ACC112 (cell line): Measurements from ENCODE around the gene PLIN5.

ENCODE experiments used
- H2AFZ ChIP-seq: fragments of 200-600 bp; sonication (generic); one replicate; pipeline ENCODE4 v1.6.0; 2017; ENCODE audit warnings: antibody characterized with exemption, low read length; ENCODE audit not compliant: unreplicated experiment
- H3K27ac ChIP-seq: fragments of 200-600 bp; sonication (generic); 2 replicates; pipeline ENCODE4 v1.5.1; 2014; ENCODE audit warnings: low read depth, mild to moderate bottlenecking, antibody characterized with exemption, low read length, moderate library complexity
- H3K27me3 ChIP-seq: fragments of 200-600 bp; sonication (generic); 2 replicates; pipeline ENCODE4 v1.6.1; 2014; ENCODE audit warnings: mild to moderate bottlenecking, antibody characterized with exemption, low read length, moderate library complexity, mixed read lengths; ENCODE audit not compliant: insufficient read depth
- H3K36me3 ChIP-seq: fragments of 200-600 bp; sonication (generic); 2 replicates; pipeline ENCODE4 v1.6.1; 2016; ENCODE audit warnings: mild to moderate bottlenecking, antibody characterized with exemption, low read length, moderate library complexity, mixed read lengths; ENCODE audit not compliant: insufficient read depth
- H3K4me1 ChIP-seq: fragments of 200-600 bp; sonication (generic); one replicate; pipeline ENCODE4 v1.6.1; 2016; ENCODE audit warnings: low read length, mixed read lengths; ENCODE audit not compliant: insufficient read depth, unreplicated experiment, control insufficient read depth
- H3K4me3 ChIP-seq: fragments of 200-600 bp; sonication (generic); 2 replicates; pipeline ENCODE4 v1.5.1; 2014; ENCODE audit warnings: mild to moderate bottlenecking, low read depth, low read length
- H3K79me2 ChIP-seq: fragments of 200-600 bp; sonication (generic); one replicate; pipeline ENCODE4 v1.6.0; 2016; ENCODE audit warnings: low read length; ENCODE audit not compliant: control insufficient read depth, unreplicated experiment, insufficient read depth

The PLIN5 gene

DNA sequence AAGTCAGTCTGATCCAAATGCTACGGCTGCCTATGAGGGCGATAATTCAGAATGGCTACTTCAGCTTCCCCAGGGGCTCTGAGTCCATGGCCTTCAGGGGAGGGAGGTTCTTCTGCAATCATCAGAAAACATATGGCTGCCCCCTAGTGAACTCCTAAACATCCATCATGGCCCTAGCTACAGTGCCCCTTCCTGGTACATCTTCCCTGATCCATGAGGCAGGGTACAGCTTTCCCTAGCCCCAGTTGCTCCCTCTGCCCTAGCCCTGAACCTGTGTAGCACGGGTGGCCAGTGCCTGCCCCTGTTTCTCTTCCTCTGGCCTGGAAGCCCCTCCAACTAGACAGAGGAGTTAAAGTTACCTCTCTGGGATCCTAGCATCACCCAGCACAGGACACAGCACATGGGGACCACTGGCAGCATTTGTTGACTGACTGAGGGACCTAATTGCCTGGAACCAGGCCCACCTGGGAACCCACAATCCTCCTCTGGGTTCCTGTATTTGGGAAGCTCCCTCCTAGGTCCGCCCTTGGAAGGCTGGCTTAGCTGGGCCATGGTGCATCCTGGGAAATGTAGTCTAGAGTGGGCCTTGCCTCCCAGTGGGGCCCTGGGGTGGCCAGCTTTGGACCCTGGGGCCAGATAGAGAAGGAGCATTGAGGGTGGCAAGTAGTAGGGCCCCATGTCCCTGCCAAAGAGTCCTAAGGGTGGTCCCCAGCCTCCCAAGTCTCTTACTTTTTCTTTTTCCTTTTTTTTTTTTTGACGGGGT lies 42.2 kb upstream of the PLIN5 start:
- H2AFZ ChIP-seq = no peak overlapping the region
- peaks cover 15% of the 10 kb centered on the region for H3K4me1 ChIP-seq
- H3K79me2 ChIP-seq = no peaks in the 10 kb centered on the region
- H3K36me3 ChIP-seq = no peaks in the 10 kb centered on the region
- H3K27me3 ChIP-seq = peaks cover 20% of the 10 kb centered on the region
- no peak overlapping the region for H3K4me3 ChIP-seq
- H3K27ac ChIP-seq = no peak overlapping the region

DNA sequence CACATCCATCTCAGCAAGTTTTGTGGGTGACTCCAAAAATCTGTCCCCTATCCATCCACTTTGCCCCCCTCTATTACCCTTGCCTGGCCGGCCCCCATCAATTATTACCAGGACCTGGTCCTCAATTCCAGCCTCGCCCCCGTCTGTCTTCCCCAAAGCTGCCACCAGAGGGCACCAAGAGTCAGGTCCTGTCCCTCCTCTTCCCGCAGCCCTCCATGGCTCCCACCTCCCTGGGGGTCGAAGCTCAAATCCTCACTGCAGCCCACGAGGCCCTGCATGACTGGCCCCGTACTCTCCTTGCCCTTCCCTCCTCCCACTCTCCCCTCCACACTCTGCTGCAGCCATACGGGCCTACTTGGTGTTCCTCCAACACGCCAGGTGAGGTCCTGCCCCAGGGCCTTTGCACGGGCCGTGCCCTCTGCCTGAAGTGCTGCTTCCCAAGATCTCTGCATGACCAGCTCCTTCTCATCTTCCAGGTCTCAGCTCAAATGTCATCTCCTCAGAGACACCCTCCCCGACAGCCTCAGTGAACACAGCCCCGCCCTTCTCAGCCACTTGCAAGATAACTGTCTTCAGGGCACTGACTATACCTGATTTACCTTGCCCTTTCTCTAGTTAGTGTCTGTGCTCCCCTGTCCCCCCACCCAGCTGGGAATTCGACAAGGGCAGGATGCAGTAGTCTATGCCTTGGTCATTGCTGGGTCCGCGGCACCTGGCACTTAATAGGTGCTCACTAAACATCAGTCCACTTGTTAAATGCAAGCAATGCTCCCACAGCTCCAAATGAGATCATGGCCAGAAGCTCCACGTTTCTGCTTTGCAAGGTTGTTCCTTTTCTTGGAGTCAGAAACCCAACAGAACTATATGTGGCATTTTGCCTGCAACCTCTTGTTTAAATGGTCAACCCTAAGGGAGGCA lies 41.3 kb upstream of the PLIN5 start:
- Histone ChIP-seq H3K36me3 (no peaks in the 10 kb centered on the region), H3K27me3 (peaks cover 15% of the 10 kb centered on the region), H3K27ac (peak overlapping the region; percentile 76), H3K79me2 (no peaks in the 10 kb centered on the region), H3K4me1 (peaks cover 15% of the 10 kb centered on the region), H3K4me3 (no peak overlapping the region), H2AFZ (no peak overlapping the region)

DNA sequence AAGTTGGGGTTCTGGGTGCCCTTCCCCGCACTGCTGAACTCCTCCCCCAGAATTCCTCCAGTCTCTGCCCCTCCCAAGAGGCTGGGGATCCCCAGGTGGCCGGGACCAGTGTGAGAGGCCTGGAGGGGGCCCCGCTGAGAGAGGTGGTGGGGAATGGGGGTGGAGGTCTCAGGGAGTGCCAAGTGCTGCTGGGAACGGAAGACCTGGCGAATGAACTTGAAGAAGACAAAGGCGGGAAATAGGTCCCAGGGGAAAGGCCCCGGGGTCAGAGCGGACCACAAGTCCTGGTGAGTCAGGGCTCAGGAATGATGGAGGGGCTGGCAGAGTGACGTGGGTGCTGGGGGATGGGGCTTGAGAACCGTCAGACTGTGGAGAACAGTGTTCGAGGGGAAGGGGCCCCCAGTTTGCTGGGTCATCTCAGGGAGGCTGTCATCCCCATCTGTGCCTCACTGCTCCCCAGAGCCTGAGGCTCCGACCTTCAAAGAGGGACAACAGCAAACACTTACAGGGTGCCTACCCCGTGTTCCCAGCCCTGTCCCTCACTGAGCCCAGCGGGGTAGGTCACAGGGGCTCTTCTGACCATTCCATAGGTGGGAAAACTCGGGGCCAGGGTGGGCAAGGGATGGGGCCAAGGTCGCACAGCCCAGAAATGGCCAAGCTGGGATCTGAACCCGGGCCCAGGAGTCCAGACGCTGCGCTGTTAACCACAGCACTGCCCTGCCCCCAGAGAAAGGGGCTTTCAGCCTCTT lies 40.4 kb upstream of the PLIN5 start:
- Histone ChIP-seq H2AFZ (no peak overlapping the region), H3K79me2 (no peaks in the 10 kb centered on the region), H3K27me3 (peaks cover 10% of the 10 kb centered on the region), H3K4me1 (peaks cover 15% of the 10 kb centered on the region), H3K27ac (peak overlapping the region; percentile 76), H3K36me3 (no peaks in the 10 kb centered on the region), H3K4me3 (0 out of 2 replicates have a peak overlapping the region, but pooled peaks have one; percentile 18)

DNA sequence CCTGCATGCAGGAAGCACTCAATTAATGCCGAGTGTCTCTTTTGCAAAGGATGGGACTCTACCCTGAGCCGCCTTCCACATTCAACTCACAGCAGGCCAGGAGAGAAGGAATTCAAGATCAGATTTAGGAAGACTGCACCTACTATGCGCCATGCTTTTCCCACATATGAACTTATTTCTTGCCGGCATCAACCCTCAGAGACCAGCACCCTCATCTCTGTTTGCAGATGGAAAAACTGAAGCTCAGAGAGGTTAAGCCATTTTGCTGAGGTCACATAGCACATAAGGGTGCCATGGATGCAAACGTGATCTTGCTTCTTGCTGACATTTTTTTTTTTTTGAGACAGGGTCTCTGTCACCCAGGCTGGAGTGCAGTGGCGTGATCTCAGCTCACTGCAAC lies 38.7 kb upstream of the PLIN5 start:
- peaks cover 15% of the 10 kb centered on the region for H3K4me1 ChIP-seq
- no peak overlapping the region for H2AFZ ChIP-seq
- H3K79me2 ChIP-seq = no peaks in the 10 kb centered on the region
- H3K27me3 ChIP-seq = no peaks in the 10 kb centered on the region
- no peak overlapping the region for H3K4me3 ChIP-seq
- no peaks in the 10 kb centered on the region for H3K36me3 ChIP-seq
- no peak overlapping the region for H3K27ac ChIP-seq

DNA sequence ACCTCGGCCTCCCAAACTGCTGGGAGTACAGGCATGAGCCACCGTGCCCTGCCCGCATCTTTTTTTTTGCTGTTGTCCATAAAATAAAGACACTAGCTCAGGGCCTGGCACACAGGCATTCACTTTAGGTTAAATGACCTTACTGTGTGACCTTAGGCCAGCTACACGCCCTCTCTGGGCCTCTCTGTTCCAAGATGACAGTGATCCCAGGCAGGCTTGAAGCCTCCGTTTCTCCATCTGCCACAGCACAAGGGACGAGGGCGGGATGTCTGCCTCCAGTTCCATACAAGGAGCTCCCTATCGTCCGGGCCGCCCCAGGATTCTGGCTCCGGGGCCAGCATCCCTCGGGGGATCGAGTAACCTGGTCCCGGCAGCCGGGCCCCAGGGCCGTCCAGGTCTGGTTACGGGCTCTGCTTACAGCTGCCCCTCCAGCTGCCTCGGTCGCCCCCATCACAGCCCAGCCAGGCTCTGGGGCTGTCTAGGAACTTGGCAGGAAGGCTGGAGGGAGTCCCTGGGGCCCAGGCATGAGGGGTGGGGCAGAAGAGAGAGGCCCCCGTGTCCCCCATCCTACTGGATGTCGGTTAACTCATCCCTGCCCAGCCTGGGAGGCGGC lies 36.4 kb upstream of the PLIN5 start:
- H2AFZ ChIP-seq = no peak overlapping the region

DNA sequence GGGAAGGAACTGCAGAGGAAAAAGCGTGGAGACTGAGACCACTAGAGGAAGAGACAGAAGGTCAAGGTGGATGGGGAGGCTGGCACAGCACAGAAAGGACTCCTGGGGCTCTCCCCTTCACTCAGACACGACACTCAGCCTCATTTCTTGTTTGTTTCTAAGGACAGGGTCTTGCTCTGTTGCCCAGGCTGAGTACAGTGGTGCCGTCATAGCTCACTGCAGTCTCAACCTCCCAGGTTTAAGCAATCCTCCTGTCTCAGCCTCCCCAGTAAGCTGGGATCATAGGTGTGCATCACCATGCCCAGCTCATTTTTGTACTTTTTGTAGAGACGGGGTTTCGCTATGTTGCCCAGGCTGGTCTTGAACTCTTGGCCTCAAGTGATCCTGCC lies 35.9 kb upstream of the PLIN5 start:
- Histone ChIP-seq H2AFZ (no peak overlapping the region), H3K79me2 (no peaks in the 10 kb centered on the region), H3K27ac (no peak overlapping the region), H3K4me3 (no peak overlapping the region), H3K36me3 (no peaks in the 10 kb centered on the region), H3K27me3 (no peaks in the 10 kb centered on the region), H3K4me1 (peaks cover 13% of the 10 kb centered on the region)

More for the DNA sequence above, 36.4 kb upstream of the PLIN5 start:
- H3K79me2 ChIP-seq = no peaks in the 10 kb centered on the region
- no peak overlapping the region for H3K27ac ChIP-seq
- H3K4me1 ChIP-seq = peaks cover 15% of the 10 kb centered on the region
- no peak overlapping the region for H3K4me3 ChIP-seq
- no peaks in the 10 kb centered on the region for H3K27me3 ChIP-seq
- no peaks in the 10 kb centered on the region for H3K36me3 ChIP-seq

DNA sequence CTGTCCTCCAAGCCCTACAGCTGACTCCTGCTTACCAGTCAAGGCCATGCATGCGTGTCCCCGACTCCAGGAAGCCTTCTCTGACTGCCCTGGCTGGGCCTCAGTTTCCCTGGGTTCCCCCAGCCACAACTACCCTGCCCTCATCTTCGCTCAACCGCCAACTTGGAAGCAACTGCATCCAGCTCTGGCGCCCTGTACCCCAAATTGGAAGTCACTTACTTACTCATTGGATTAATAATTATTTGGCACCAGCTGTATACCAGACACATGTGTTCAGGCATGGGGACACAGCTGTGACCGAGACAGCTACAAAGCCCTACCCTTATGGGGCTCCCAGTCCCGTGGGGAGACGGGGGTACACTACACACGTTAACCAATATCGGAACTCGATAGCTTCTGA lies 35.4 kb upstream of the PLIN5 start:
- no peaks in the 10 kb centered on the region for H3K79me2 ChIP-seq

DNA sequence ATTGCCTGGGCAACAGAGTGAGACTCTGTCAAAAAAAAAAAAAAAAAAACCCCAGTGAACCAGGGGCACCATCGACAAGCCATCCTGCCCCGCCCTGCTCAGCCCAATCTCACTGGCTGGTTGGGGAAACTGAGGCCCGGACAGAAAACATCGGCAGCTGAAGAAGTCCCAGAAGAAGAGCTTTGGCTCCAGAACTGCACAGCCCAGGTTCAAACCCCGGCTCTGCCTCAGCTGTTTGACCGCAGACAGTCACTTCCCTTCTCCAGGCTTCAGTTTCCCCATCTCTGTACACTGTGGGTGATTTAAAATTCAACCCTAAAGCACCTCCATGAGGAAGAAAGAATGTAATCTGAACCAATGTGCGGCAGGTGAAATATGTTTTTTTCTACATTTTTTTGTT lies 33.9 kb upstream of the PLIN5 start:
- H3K27ac ChIP-seq = no peak overlapping the region
- no peaks in the 10 kb centered on the region for H3K36me3 ChIP-seq
- no peak overlapping the region for H2AFZ ChIP-seq
- no peaks in the 10 kb centered on the region for H3K27me3 ChIP-seq
- no peaks in the 10 kb centered on the region for H3K79me2 ChIP-seq
- no peaks in the 10 kb centered on the region for H3K4me1 ChIP-seq
- H3K4me3 ChIP-seq = no peak overlapping the region

More for the DNA sequence above, 35.4 kb upstream of the PLIN5 start:
- Histone ChIP-seq H3K4me1 (peaks cover 9% of the 10 kb centered on the region), H2AFZ (no peak overlapping the region), H3K36me3 (no peaks in the 10 kb centered on the region), H3K4me3 (no peak overlapping the region), H3K27ac (no peak overlapping the region), H3K27me3 (no peaks in the 10 kb centered on the region)

DNA sequence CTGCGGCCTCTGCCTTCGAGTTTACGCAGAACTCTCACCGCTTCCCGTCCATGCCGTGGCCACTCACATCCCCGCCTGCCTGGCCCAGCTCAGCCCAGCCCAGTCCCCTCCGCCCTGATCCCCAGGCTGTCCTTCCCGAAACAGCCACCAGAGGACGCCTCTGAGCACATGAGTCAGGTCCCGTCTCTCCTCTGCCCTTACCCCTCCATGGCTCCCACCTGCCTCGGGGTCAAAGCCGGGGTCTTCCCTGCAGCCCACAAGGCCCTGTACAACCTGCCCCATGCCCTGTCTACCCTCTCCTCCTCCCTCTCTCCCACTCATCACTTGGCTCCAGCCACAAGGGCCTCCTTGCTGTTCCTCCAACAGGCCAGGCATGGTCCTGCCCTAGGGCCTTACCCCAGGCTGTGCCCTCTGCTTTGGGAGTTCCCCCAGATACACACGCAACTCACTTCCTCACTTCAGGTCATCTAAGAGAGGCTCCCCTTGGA lies 32.6 kb upstream of the PLIN5 start:
- Histone ChIP-seq H3K4me1 (no peaks in the 10 kb centered on the region), H2AFZ (no peak overlapping the region), H3K4me3 (no peak overlapping the region), H3K79me2 (no peaks in the 10 kb centered on the region), H3K27me3 (no peaks in the 10 kb centered on the region), H3K36me3 (no peaks in the 10 kb centered on the region), H3K27ac (no peak overlapping the region)
